GM21447 (cell line): ENCODE data around the gene ZNF235.
"Not testable (repeated sequence)": the region's sequence is repeated elsewhere in the genome, so short reads cannot be mapped to it uniquely, and the experiment has no call there.

Experiments
- ATAC-seq: cut with Tn5 transposase; IDR thresholded peaks from one replicate; pipeline ENCODE4 v1.9.1; 2021; ENCODE audit not compliant: unreplicated experiment

ZNF235 gene

GRCh38 chr19:44304659-44305193, at the start of gene ZNF235:
TSS of gene ZNF235 (minus strand) at chr19:44305025. CDS start at chr19:44303404, 1,621 bp downstream.
- peak; percentile 93 for ATAC-seq

- ATAC-seq, result no peak
These were observed 41.7 kb upstream of the ZNF235 start for GRCh38 chr19:44346556-44346955.

- ATAC-seq, result no peak
These were observed 41.1 kb upstream of the ZNF235 start for GRCh38 chr19:44345959-44346358.

- ATAC-seq, result no peak
These were observed 39.4 kb upstream of the ZNF235 start for GRCh38 chr19:44344255-44344654.

GRCh38 chr19:44341794-44342193, 37.0 kb upstream of the ZNF235 start:
- ATAC-seq, result no peak

GRCh38 chr19:44334639-44335038, 29.8 kb upstream of the ZNF235 start:
- not testable (repeated sequence) for ATAC-seq

GRCh38 chr19:44332145-44332544, 27.3 kb upstream of the ZNF235 start:
- no peak for ATAC-seq

- ATAC-seq, result no peak
These were observed 11.1 kb upstream of the ZNF235 start for GRCh38 chr19:44315883-44316282.

GRCh38 chr19:44313231-44313630, 8.4 kb upstream of the ZNF235 start:
- no peak for ATAC-seq

GRCh38 chr19:44308011-44308410, 3.2 kb upstream of the ZNF235 start:
- no peak for ATAC-seq

- no peak for ATAC-seq
These were observed 1.5 kb upstream of the ZNF235 start for GRCh38 chr19:44306283-44306682.

GRCh38 chr19:44305457-44305856, 632 bp upstream of the ZNF235 start:
- no peak for ATAC-seq

- no peak for ATAC-seq
These were observed 753 bp downstream of the ZNF235 start for GRCh38 chr19:44303976-44304568.

GRCh38 chr19:44303320-44303719, 1.5 kb downstream of the ZNF235 start:
- ATAC-seq, result no peak

- ATAC-seq, result no peak
These were observed 19.9 kb downstream of the ZNF235 start for GRCh38 chr19:44284968-44285367.

- ATAC-seq, result no peak
These were observed 22.0 kb downstream of the ZNF235 start for GRCh38 chr19:44282846-44283245.

- ATAC-seq, result no peak
These were observed 23.9 kb downstream of the ZNF235 start for GRCh38 chr19:44280916-44281315.

GRCh38 chr19:44278181-44278690, 26.6 kb downstream of the ZNF235 start:
- ATAC-seq, result no peak

GRCh38 chr19:44277331-44277730, 27.5 kb downstream of the ZNF235 start:
- ATAC-seq, result no peak

- ATAC-seq, result no peak
These were observed 44.0 kb downstream of the ZNF235 start for GRCh38 chr19:44260695-44261446.

- no peak for ATAC-seq
These were observed 44.5 kb downstream of the ZNF235 start for GRCh38 chr19:44260343-44260681.

GRCh38 chr19:44258835-44259413, 45.9 kb downstream of the ZNF235 start:
- no peak for ATAC-seq
